K562 (cell line): ENCODE results near the gene SLC25A21. TPM values are rescaled to one million over a fixed set of nuclear protein-coding genes. Genes with fewer than 3 reads are reported as not detected.

Experiments used
- ATAC-seq: fragments of 200-7000 bp; cut with Tn5 transposase; 3 replicates; pipeline ENCODE4 v1.9.1; 2020; ENCODE audit warnings: moderate library complexity
- BruUV-seq: library from RNA; stranded (reverse); fragments of 400-500 nt; replicated peaks from 2 replicates; lab custom pipeline; 2021; lab: Mats Ljungman, UMichigan
- CTCF ChIA-PET: fragments of 300-600 bp; formaldehyde crosslinking; extraction: SDS; loops from one replicate; lab custom pipeline; 2021; ENCODE audit warnings: low intra/inter-chr PET ratio; lab: Yijun Ruan, JAX
- POLR2A ChIA-PET: fragments of 300-600, 350-650 bp; sonication (Branson Sonifier 250); formaldehyde crosslinking; extraction: SDS; loops from one replicate; lab custom pipeline; 2021; ENCODE audit warnings: antibody characterized with exemption, inconsistent platforms; lab: Yijun Ruan, JAX
- DNase-seq, 4 experiments: peaks; one replicate each; pipeline versions ENCODE4 v3.0.0 to v3.0.0-alpha.2; 2011 to 2018; ENCODE audit warnings: low spot score in 3 of 4, mixed read lengths in 3 of 4; ENCODE audit errors: extremely low read depth in 1 of 4
- FAIRE-seq: peaks from 2 replicates; lab custom pipeline; 2011; peaks lifted over from hg19 to GRCh38; lab: Jason Lieb, UNC
- H2AFZ ChIP-seq: 2 replicates; pipeline ENCODE4 v1.6.0; 2011; ENCODE audit warnings: low read depth, low read length, control low read depth, inconsistent platforms
- H3K27ac ChIP-seq: fragments of 200-600 bp; 3 replicates; pipeline ENCODE4 v1.8.0; 2011; ENCODE audit warnings: low read depth, mild to moderate bottlenecking, control low read depth, inconsistent platforms, low read length, moderate library complexity, mixed read lengths; ENCODE audit errors: extremely low read depth
- H3K27me3 ChIP-seq, 2 experiments: fragments of 300-600 bp in 1 of 2; 2 replicates in 1 of 2; 3 replicates in 1 of 2; pipeline versions ENCODE4 v1.6.0 to v1.8.0; 2011; ENCODE audit warnings: inconsistent platforms in 2 of 2, low read length in 2 of 2, mild to moderate bottlenecking in 1 of 2, mixed read lengths in 1 of 2, moderate library complexity in 1 of 2; ENCODE audit not compliant: control insufficient read depth in 2 of 2, insufficient read depth in 2 of 2
- H3K36me3 ChIP-seq: fragments of 300-600 bp; 3 replicates; pipeline ENCODE4 v1.8.0; 2011; ENCODE audit warnings: mild to moderate bottlenecking, low read length, inconsistent platforms; ENCODE audit not compliant: control insufficient read depth, insufficient read depth
- H3K4me1 ChIP-seq, 2 experiments: fragments of 200-600 bp in 1 of 2; replicated peaks in 1 of 2; 2 replicates in 1 of 2; 3 replicates in 1 of 2; pipeline versions ENCODE4 v1.5.1 to v1.8.0; 2011; ENCODE audit warnings: inconsistent platforms in 2 of 2, low read length in 2 of 2, mild to moderate bottlenecking in 1 of 2, mixed read lengths in 1 of 2, moderate library complexity in 1 of 2; ENCODE audit not compliant: control insufficient read depth in 2 of 2, insufficient read depth in 2 of 2
- H3K4me2 ChIP-seq: 2 replicates; pipeline ENCODE4 v1.6.1; 2011; ENCODE audit warnings: low read length, control low read depth, inconsistent platforms, mixed read lengths; ENCODE audit not compliant: insufficient read depth
- H3K4me3 ChIP-seq: fragments of 200-600 bp; sonication (generic), shearing (Covaris generic); 2 replicates; pipeline ENCODE4 v1.5.1; 2016; ENCODE audit warnings: control low read depth, inconsistent platforms
- H3K79me2 ChIP-seq: fragments of 200-600 bp; 3 replicates; pipeline ENCODE4 v1.8.0; 2011; ENCODE audit warnings: low read length, inconsistent platforms; ENCODE audit not compliant: control insufficient read depth, insufficient read depth
- H3K9ac ChIP-seq, 2 experiments: 2 replicates each; pipeline versions ENCODE4 v1.6.0 to v1.6.1; 2011; ENCODE audit warnings: low read depth in 2 of 2, low read length in 2 of 2, control low read depth in 1 of 2, inconsistent platforms in 1 of 2, mild to moderate bottlenecking in 1 of 2, mixed read lengths in 1 of 2; ENCODE audit not compliant: insufficient read depth in 1 of 2
- H3K9me1 ChIP-seq: one replicate; pipeline ENCODE4 v1.6.0; 2011; ENCODE audit warnings: inconsistent platforms, mild to moderate bottlenecking, low read length, moderate library complexity; ENCODE audit not compliant: control insufficient read depth, insufficient read depth
- H3K9me3 ChIP-seq: replicated peaks from 2 replicates; pipeline ENCODE4 v1.5.1; 2011; ENCODE audit warnings: low read depth, low read length, inconsistent platforms; ENCODE audit not compliant: control insufficient read depth, insufficient read depth
- H4K20me1 ChIP-seq: replicated peaks from 2 replicates; pipeline ENCODE4 v1.6.1; 2011; ENCODE audit warnings: low read length, inconsistent platforms, mixed read lengths; ENCODE audit not compliant: control insufficient read depth, insufficient read depth
- CBFA2T3 ChIP-seq: fragments of 450-650 bp; IDR thresholded peaks from 2 replicates; pipeline ENCODE4 v1.6.1; 2017
- MEIS2 ChIP-seq: fragments of 450-650 bp; IDR thresholded peaks from 2 replicates; pipeline ENCODE4 v1.6.1; 2014; ENCODE audit warnings: mild to moderate bottlenecking; ENCODE audit not compliant: partially characterized antibody
- NFIC ChIP-seq: fragments of 450-650 bp; IDR thresholded peaks from 2 replicates; pipeline ENCODE4 v1.6.1; 2017; ENCODE audit warnings: mild to moderate bottlenecking, inconsistent platforms
- SRSF3 ChIP-seq: fragments of 200-400 bp; formaldehyde crosslinking; IDR thresholded peaks from 2 replicates; pipeline ENCODE4 v1.6.1; 2016; ENCODE audit warnings: mild to moderate bottlenecking, low read length, moderate library complexity; ENCODE audit not compliant: insufficient read depth
- ZFP1 ChIP-seq: fragments of 450-650 bp; formaldehyde crosslinking; IDR thresholded peaks from 2 replicates; pipeline ENCODE4 v1.4.0; 2020; ENCODE audit warnings: mild to moderate bottlenecking, mixed read lengths
- WGBS: fragments of 100-300 bp; shearing (Covaris generic); methylation state at CpG from one replicate; pipeline ENCODE4 v1.1.6; 2016; ENCODE audit warnings: low coverage, mixed read lengths; ENCODE audit not compliant: insufficient coverage; ENCODE audit errors: missing lambda C conversion rate; 5-methylcytosine and 5-hydroxymethylcytosine counted together
- in situ Hi-C: fragments of 300-500 bp; cut with MboI; formaldehyde crosslinking; loops from 4 replicates; pipeline ENCODE4 v1.15.0; 2018; ENCODE audit warnings: inconsistent platforms, mixed read lengths
- intact Hi-C: fragments of 100-400 bp; cut with micrococcal nuclease; formaldehyde crosslinking; loops from 2 replicates; pipeline ENCODE4 v1.14.2; 2022
- polyA plus RNA-seq, 8 experiments: library from polyadenylated mRNA; depleted of rRNA in 4 of 8; stranded (reverse) in 5 of 8; unstranded in 3 of 8; fragments of >200 nt; fragmentation: Nextera tagmentation in 2 of 8; fragmentation: Illumina TruSeq in 1 of 8; extraction: Ambion mirVana in 2 of 8; extraction: Trizol in 1 of 8; gene quantifications; 2 replicates each; pipeline versions ENCODE4 v1.2.1 to v1.2.3, GENCODE V29; 2011 to 2014; ENCODE audit warnings: inconsistent platforms in 1 of 8, missing spikeins in 1 of 8
- total RNA-seq, 7 experiments: library from RNA; depleted of rRNA in 6 of 7; stranded (reverse); fragments of >200 nt in 6 of 7; fragmentation: Illumina TruSeq in 2 of 7; extraction: Trizol in 2 of 7; gene quantifications; 2 replicates each; pipeline versions ENCODE4 v1.2.1 to v1.2.3, GENCODE V29; 2011 to 2021; ENCODE audit warnings: low replicate concordance in 1 of 7

The SLC25A21 gene
- total and polyA plus RNA-seq, 9 of the 15 experiments (the other 6 are each of a cell fraction or from before 2014, with no cell fraction given): 15.2 to 46.7 (median 28.7) TPM

GRCh38 chr14:37133284-37133913 is 39.0 kb downstream of the SLC25A21 start:
- POLR2A ChIA-PET: interaction anchor here (0.6 kb wide), 2 partner anchors 39 to 507 kb away, joined by 3 read pairs; no protein-coding TSS in a partner anchor
- TF ChIP-seq ZFP1 (CRISPR knock-in tag) (no peak), MEIS2 (peak; percentile 45)

GRCh38 chr14:37131205-37131604 is 41.2 kb downstream of the SLC25A21 start:
- no peak for DNase-seq
- in situ Hi-C loops (loop anchor here (25.0 kb wide), 1 partner anchor 494 kb away; no protein-coding TSS in a partner anchor), intact Hi-C loops (no loop called here)
- peak; percentile 67 for ATAC-seq
- H3K4me3 ChIP-seq: no peak overlapping the region
- TF ChIP-seq SRSF3: no peak
- TF ChIP-seq CBFA2T3: peak; percentile 39
- TF ChIP-seq NFIC: peak; percentile 25; the same call in 1 of the 2 replicates
- no peaks in the 10 kb centered on the region for H4K20me1 ChIP-seq
- peaks cover 2% of the 10 kb centered on the region; the same call in 1 of the 3 replicates for H3K36me3 ChIP-seq
- H3K9me1 ChIP-seq: no peaks in the 10 kb centered on the region
- ChIA-PET CTCF (no interaction called here), POLR2A (no interaction called here)
- H3K79me2 ChIP-seq: peaks cover 27% of the 10 kb centered on the region; the same call in 2 of the 3 replicates
- 43% methylated on average over 2 of the region's 2 CpGs for WGBS
- H3K9ac ChIP-seq: no peak overlapping the region
- H3K27ac ChIP-seq: no peak overlapping the region
- no peak for FAIRE-seq
- H3K9me3 ChIP-seq: no peaks in the 10 kb centered on the region
- H3K4me1 ChIP-seq: no peaks in the 10 kb centered on the region; a peak in 2 of 5 replicates
- BruUV-seq: no TSS peak
- H3K4me2 ChIP-seq: no peak overlapping the region
- H3K27me3 ChIP-seq: no peaks in the 10 kb centered on the region
- no peak overlapping the region for H2AFZ ChIP-seq

More at GRCh38 chr14:37133284-37133913, 39.0 kb downstream of the SLC25A21 start:
- DNase-seq (no peak), FAIRE-seq (no peak), ATAC-seq (no peak)
- no TSS peak for BruUV-seq
- WGBS: 50% methylated on average over 3 of the region's 3 CpGs
- no peak overlapping the region for H2AFZ ChIP-seq
- H3K36me3 ChIP-seq: no peaks in the 10 kb centered on the region; the same call in 2 of the 3 replicates
- no peaks in the 10 kb centered on the region for H3K27me3 ChIP-seq
- intact Hi-C loops: no loop called here
- no peak overlapping the region for H3K4me3 ChIP-seq
- H4K20me1 ChIP-seq: no peaks in the 10 kb centered on the region
- H3K4me2 ChIP-seq: no peak overlapping the region
- H3K27ac ChIP-seq: no peak overlapping the region
- no peaks in the 10 kb centered on the region; a peak in 2 of 5 replicates for H3K4me1 ChIP-seq
- in situ Hi-C loops: loop anchor here (25.0 kb wide), 1 partner anchor 496 kb away; no protein-coding TSS in a partner anchor
- H3K9me1 ChIP-seq: no peaks in the 10 kb centered on the region
- CTCF ChIA-PET: no interaction called here
- H3K9ac ChIP-seq: no peak overlapping the region
- no peaks in the 10 kb centered on the region for H3K9me3 ChIP-seq
- H3K79me2 ChIP-seq: peaks cover 9% of the 10 kb centered on the region; the same call in 2 of the 3 replicates
